ENCODE results near the gene MYPOP. TPM values are rescaled to one million over a fixed set of nuclear protein-coding genes. Genes with fewer than 3 reads are reported as not detected.

Gene MYPOP
- total RNA-seq, 1 donor from 2014 or later = 1.3 TPM

DNA sequence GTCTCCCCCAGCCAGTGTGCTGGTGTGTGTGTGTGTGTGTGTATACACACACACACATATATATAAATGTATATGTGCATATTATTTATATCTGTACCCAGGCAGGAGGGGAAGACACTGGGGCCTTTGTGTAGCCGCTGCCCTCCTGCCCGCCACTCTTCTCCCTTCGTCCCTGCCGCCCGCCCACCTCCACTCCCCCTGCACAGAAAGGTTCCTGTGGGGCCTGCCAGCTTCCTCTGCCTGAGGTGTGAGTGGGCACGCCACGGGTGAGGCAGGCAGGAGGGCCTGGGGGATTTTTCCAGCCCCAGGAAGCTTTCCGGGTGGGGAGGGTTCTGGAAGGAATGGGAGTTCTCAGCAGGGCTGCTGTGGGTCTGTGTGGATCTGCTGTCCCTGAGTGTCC, 23.4 kb downstream of the MYPOP start:
- TF ChIP-seq, protein P1, sequence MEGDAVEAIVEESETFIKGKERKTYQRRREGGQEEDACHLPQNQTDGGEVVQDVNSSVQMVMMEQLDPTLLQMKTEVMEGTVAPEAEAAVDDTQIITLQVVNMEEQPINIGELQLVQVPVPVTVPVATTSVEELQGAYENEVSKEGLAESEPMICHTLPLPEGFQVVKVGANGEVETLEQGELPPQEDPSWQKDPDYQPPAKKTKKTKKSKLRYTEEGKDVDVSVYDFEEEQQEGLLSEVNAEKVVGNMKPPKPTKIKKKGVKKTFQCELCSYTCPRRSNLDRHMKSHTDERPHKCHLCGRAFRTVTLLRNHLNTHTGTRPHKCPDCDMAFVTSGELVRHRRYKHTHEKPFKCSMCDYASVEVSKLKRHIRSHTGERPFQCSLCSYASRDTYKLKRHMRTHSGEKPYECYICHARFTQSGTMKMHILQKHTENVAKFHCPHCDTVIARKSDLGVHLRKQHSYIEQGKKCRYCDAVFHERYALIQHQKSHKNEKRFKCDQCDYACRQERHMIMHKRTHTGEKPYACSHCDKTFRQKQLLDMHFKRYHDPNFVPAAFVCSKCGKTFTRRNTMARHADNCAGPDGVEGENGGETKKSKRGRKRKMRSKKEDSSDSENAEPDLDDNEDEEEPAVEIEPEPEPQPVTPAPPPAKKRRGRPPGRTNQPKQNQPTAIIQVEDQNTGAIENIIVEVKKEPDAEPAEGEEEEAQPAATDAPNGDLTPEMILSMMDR (conservative IDR thresholded peaks at IDR 0.05; ENCODE audit: low read depth, low read length) = no peak
- no peak for DNase-seq (ENCODE audit: low read depth)
- H3K4me3 ChIP-seq (ENCODE audit: low read depth, low read length) = no peak overlapping the region

DNA sequence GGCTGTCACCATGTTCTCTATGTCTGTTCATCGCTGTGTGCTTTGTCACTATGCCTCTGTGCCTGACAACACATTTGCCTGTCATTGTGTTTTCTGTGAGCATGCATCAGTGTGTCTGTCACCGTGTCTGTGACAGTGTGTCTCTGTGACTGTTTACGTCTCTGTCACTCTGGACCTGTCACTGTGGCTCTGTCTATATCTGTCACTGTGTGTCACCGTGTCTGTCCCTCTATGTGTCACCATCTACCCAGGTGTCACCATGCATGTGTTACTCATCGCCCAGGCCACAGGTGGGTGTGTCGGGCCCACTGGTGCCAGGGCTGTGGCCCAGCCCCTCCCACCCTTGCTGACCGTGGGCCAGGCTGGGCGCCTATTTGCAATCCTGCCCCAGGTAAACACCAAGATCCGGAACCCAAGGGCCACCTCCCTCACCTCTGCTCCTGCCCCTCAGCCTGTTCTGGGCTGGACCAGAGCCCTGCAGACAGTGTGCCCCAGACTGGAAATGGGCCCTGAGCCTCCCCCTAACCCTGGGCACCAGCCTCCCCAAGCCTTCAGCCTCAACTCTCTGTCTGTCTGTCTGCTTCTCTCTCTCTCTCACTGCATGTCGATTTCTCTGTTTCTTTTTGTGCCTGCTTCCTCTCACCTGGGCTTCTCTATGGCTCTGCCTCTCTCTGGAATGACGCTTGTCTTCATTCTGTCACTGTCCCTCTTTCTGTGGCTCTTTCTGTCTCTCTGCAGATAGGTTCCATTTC, 24.2 kb downstream of the MYPOP start:
- DNase-seq (ENCODE audit: low read depth) = no peak
- H3K4me3 ChIP-seq (ENCODE audit: low read depth, low read length) = no peak overlapping the region
- TF ChIP-seq, protein P1 (conservative IDR thresholded peaks at IDR 0.05; ENCODE audit: low read depth, low read length) = no peak

DNA sequence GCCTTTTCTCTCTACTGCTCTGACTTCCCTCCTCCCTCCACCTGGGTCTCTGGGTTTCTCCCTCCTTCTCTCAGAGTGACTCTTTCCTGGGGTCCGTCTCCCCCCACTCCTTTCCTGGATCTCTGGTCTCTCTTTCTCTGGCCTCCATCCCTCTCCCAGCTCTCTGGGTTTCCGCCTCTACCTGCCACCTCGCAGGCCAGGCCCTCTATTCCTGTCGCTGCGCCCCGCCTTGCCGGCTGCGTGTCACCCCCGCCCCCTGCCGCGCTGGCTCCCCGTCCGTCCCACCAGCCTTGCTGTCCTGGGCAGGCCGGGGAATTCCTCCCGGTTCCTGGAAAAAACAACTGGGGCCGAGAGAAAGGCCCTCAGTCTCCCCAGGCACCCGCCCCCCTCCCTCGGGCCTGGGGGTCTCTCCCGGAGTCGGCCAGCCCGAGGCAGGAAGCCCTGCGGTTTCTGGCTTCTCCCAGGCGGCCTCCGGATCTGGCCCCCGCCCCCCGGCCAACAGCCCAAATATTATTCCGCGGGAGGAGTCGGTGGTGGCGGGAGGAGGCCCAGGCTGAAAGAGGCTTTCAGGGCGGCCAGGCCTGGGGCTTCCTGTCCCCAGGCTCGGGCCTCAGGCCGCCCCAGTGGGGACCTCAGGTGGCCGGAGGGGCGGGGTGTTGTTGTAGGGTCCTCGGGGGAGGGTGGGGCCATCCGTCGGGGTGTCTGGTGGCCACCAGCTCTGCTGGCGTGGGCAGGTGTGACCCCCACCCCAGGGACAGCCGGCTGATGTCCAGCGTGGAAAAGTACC, 25.8 kb downstream of the MYPOP start:
- no peak for DNase-seq (ENCODE audit: low read depth)
- TF ChIP-seq, protein P1 (conservative IDR thresholded peaks at IDR 0.05; ENCODE audit: low read depth, low read length) = no peak
- no peak overlapping the region for H3K4me3 ChIP-seq (ENCODE audit: low read depth, low read length)

DNA sequence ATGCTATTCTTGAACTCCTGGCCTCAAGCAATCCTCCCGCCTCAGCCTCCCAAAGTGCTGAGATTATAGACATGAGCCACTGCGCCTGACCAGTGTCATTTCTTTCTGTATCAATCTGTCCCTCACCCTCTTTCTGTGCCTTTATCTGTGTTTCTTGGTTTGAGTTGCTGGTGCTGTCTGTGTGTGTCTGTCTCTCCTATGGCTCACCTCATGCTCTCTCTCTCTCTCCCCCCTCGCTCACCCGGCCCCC, 26.3 kb downstream of the MYPOP start:
- H3K4me3 ChIP-seq (ENCODE audit: low read depth, low read length) = no peak overlapping the region
- DNase-seq (ENCODE audit: low read depth) = no peak
- TF ChIP-seq, protein P1 (conservative IDR thresholded peaks at IDR 0.05; ENCODE audit: low read depth, low read length) = no peak

DNA sequence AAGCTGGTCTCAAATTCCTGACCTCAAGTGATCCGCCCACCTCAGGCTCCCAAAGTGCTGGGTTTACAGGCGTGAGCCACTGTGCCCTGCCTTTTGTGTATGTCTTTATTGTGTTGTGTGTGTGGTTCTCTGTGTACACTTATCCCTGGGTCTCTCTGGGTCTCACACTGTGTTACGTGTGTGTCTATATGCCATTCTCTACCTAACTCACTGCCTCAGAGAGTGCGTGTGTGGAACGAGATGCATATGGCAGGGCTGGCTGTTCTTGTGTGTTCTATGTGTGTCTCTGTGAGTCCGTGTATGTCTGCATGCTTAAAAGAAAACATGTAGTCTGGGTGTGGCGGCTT, 27.8 kb downstream of the MYPOP start:
- H3K4me3 ChIP-seq (ENCODE audit: low read depth, low read length) = no peak overlapping the region
- TF ChIP-seq, protein P1 (conservative IDR thresholded peaks at IDR 0.05; ENCODE audit: low read depth, low read length) = no peak

DNA sequence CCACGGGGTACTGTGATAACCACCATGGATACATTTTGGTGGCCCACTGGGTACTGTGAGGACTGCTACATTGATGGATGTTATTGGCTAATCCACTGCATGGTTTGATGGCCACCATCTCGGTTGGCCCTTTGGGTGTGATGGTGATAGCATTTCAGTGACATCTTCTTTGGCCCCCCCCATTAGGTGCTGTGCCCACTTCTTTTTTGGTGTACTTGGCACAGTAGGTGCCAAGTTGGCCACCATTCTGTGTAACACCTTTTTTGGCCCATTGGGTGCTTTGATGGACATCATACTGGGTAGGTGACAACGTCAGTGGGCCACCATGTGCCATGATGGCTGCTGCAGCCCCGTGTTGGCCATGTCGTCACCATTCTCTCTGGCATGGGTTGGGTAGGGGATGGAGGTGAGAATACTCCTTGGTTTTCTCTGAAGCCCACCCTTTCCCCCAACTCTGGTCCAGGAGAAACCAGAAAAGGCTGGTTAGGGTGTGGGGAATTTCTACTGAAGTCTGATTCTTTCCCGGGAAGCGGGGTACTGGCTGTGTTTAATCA, 29.1 kb downstream of the MYPOP start:
- no peak overlapping the region for H3K4me3 ChIP-seq (ENCODE audit: low read depth, low read length)
- TF ChIP-seq, protein P1 (conservative IDR thresholded peaks at IDR 0.05; ENCODE audit: low read depth, low read length) = no peak
- no peak for DNase-seq (ENCODE audit: low read depth)

More for the DNA sequence above, 27.8 kb downstream of the MYPOP start:
- DNase-seq (ENCODE audit: low read depth) = no peak
